B cell (primary cell): ENCODE results near the gene WDR33. TPM values are rescaled to one million over a fixed set of nuclear protein-coding genes. Genes with fewer than 3 reads are reported as not detected.

Experiments
- ATAC-seq: fragments of 200-7000 bp; cut with Tn5 transposase; one replicate; pipeline ENCODE4 v1.10.0; 2021; ENCODE audit warnings: low read depth, mild to moderate bottlenecking, moderate number of reproducible peaks, moderate library complexity
- CTCF ChIA-PET: fragments of 350-600 bp; sonication (Branson Sonifier 250); formaldehyde crosslinking; loops from one replicate; lab custom pipeline; 2021; ENCODE audit warnings: antibody characterized with exemption, inconsistent platforms; lab: Charles Lee
- POLR2A ChIA-PET: fragments of 350-600 bp; sonication (Branson Sonifier 250); formaldehyde crosslinking; loops from one replicate; lab custom pipeline; 2021; ENCODE audit warnings: antibody characterized with exemption; lab: Charles Lee
- DNase-seq: peaks from one replicate; pipeline ENCODE4 v3.0.0; 2013
- H2AFZ ChIP-seq: 2 replicates; pipeline ENCODE4 v1.6.1; 2012; ENCODE audit warnings: mild to moderate bottlenecking, low read depth, low read length; ENCODE audit not compliant: insufficient read depth, poor library complexity, severe bottlenecking
- H3K27ac ChIP-seq, 2 donors: 1 replicate in 1 of 2; 2 replicates in 1 of 2; pipeline ENCODE4 v1.5.1; 2012 to 2013; ENCODE audit warnings: low read length in 2 of 2, mild to moderate bottlenecking in 2 of 2, moderate library complexity in 1 of 2
- H3K27me3 ChIP-seq, 4 experiments: fragments of 200-600 bp in 1 of 4; sonication (generic) in 1 of 4; replicated peaks in 1 of 4; 1 replicate in 2 of 4; 2 replicates in 2 of 4; pipeline versions ENCODE4 v1.6.1 to v1.7.0; 2013 to 2016; ENCODE audit warnings: low read length in 3 of 4, mild to moderate bottlenecking in 2 of 4, mixed read lengths in 1 of 4, moderate library complexity in 1 of 4; ENCODE audit not compliant: insufficient read depth in 4 of 4, control insufficient read depth in 3 of 4; ENCODE audit errors: control extremely low read depth in 1 of 4
- H3K36me3 ChIP-seq, 2 experiments: replicated peaks in 1 of 2; 1 replicate in 1 of 2; 2 replicates in 1 of 2; pipeline versions ENCODE4 v1.6.1 to v1.7.1; 2013; ENCODE audit warnings: low read length in 1 of 2; ENCODE audit not compliant: insufficient read depth in 2 of 2, control insufficient read depth in 1 of 2; ENCODE audit errors: control extremely low read depth in 1 of 2, extremely low read depth in 1 of 2
- H3K4me1 ChIP-seq, 2 donors: fragments of 200-600 bp in 1 of 2; sonication (generic) in 1 of 2; 1 replicate in 1 of 2; 2 replicates in 1 of 2; pipeline versions ENCODE4 v1.5.1 to v1.6.1; 2013 to 2017; ENCODE audit warnings: low read length in 2 of 2; ENCODE audit not compliant: control insufficient read depth in 2 of 2, insufficient read depth in 2 of 2
- H3K4me2 ChIP-seq: replicated peaks from 2 replicates; pipeline ENCODE3; 2012; ENCODE audit warnings: mild to moderate bottlenecking, low read depth, low read length; ENCODE audit not compliant: poor library complexity, severe bottlenecking
- H3K4me3 ChIP-seq, 5 experiments: fragments of 200-600 bp in 1 of 5; sonication (generic) in 1 of 5; 1 replicate in 3 of 5; 2 replicates in 2 of 5; pipeline versions ENCODE4 v1.5.1 to v1.7.0; 2011 to 2016; ENCODE audit warnings: low read length in 4 of 5, mild to moderate bottlenecking in 4 of 5, low read depth in 2 of 5, control low read depth in 1 of 5, moderate library complexity in 1 of 5; ENCODE audit not compliant: insufficient read depth in 1 of 5; ENCODE audit errors: control extremely low read depth in 1 of 5, extremely low read depth in 1 of 5
- H3K79me2 ChIP-seq: fragments of 200-600 bp; sonication (generic); one replicate; pipeline ENCODE4 v1.6.0; 2016; ENCODE audit warnings: low read length; ENCODE audit not compliant: control insufficient read depth, insufficient read depth
- H3K9ac ChIP-seq: fragments of 200-600 bp; sonication (generic); 2 replicates; pipeline ENCODE4 v1.6.1; 2017; ENCODE audit warnings: mild to moderate bottlenecking, low read length, moderate library complexity
- H3K9me3 ChIP-seq, 3 donors: one replicate each; pipeline versions ENCODE4 v1.6.1 to v1.7.1; 2013; ENCODE audit warnings: low read length in 2 of 3; ENCODE audit not compliant: control insufficient read depth in 2 of 3, insufficient read depth in 1 of 3; ENCODE audit errors: control extremely low read depth in 1 of 3
- H4K20me1 ChIP-seq: 2 replicates; pipeline ENCODE4 v1.6.0; 2012; ENCODE audit warnings: mild to moderate bottlenecking, low read length; ENCODE audit not compliant: insufficient read depth, control insufficient read depth, poor library complexity, severe bottlenecking
- H3K27ac Mint-ChIP-seq: one replicate; pipeline ENCODE4 v1.8.0; 2021; ENCODE audit warnings: mixed read lengths
- H3K27me3 Mint-ChIP-seq: one replicate; pipeline ENCODE4 v1.8.0; 2021; ENCODE audit warnings: mixed read lengths
- H3K4me1 Mint-ChIP-seq: one replicate; pipeline ENCODE4 v1.8.0; 2021; ENCODE audit warnings: mixed read lengths
- H3K4me3 Mint-ChIP-seq: one replicate; pipeline ENCODE4 v1.8.0; 2021; ENCODE audit warnings: mixed read lengths
- H3K9me3 Mint-ChIP-seq: one replicate; pipeline ENCODE4 v1.8.0; 2022; ENCODE audit warnings: mixed read lengths; ENCODE audit not compliant: insufficient read depth
- CTCF ChIP-seq: fragments of 200-600 bp; IDR thresholded peaks from one replicate; pipeline ENCODE4 v1.8.0; 2022; ENCODE audit warnings: antibody characterized with exemption, mild to moderate bottlenecking
- EZH2 ChIP-seq: IDR thresholded peaks from 2 replicates; pipeline ENCODE4 v1.6.1; 2012; ENCODE audit warnings: borderline replicate concordance, low read depth, mild to moderate bottlenecking, moderate library complexity, low read length; ENCODE audit not compliant: insufficient read depth, poor library complexity, severe bottlenecking
- WGBS: methylation state at CpG from one replicate; pipeline ENCODE4 v1.1.5; 2013; ENCODE audit warnings: missing lambda C conversion rate; ENCODE audit not compliant: insufficient coverage; 5-methylcytosine and 5-hydroxymethylcytosine counted together
- intact Hi-C: fragments of 100-400 bp; cut with micrococcal nuclease; formaldehyde crosslinking; loops from one replicate; pipeline ENCODE4 v1.10.0; 2022
- polyA plus RNA-seq: library from polyadenylated mRNA; depleted of rRNA; stranded (reverse); fragments of >200 nt; gene quantifications from 2 replicates; pipeline ENCODE4 v1.2.3, GENCODE V29; 2012
- total RNA-seq, 2 donors: library from RNA; stranded (reverse); fragments of 120-200 nt in 1 of 2; gene quantifications; 1 replicate in 1 of 2; 2 replicates in 1 of 2; pipeline versions ENCODE4 v1.2.3 to v1.2.4, GENCODE V29; 2013 to 2022

WDR33 gene
- total and polyA plus RNA-seq, 2 donors (not counting 1 experiment from before 2014, with no cell fraction given), result 17.2 to 101 TPM

GRCh38 chr2:127670055-127670956 is 140.7 kb downstream of the WDR33 start:
- H4K20me1 ChIP-seq, result no peaks in the 10 kb centered on the region
- peaks cover 0 to 1% (median 0%) of the 10 kb centered on the region in 3 donors for H3K9me3 ChIP-seq
- H3K36me3 ChIP-seq, result no peaks in the 10 kb centered on the region
- no peak overlapping the region for H3K27ac ChIP-seq
- DNase-seq, result no peak
- TF ChIP-seq EZH2 (no peak), CTCF (no peak)
- peaks cover 7% of the 10 kb centered on the region in 2 donors for H3K4me1 ChIP-seq
- no peak overlapping the region for H3K9ac ChIP-seq
- no peak overlapping the region for H3K4me3 ChIP-seq
- peaks cover 0 to 35% (median 22%) of the 10 kb centered on the region in 4 experiments for H3K27me3 ChIP-seq
- H3K4me2 ChIP-seq, result no peak overlapping the region
- H3K4me1 Mint-ChIP-seq, result peaks cover 5% of the 10 kb centered on the region
- ChIA-PET POLR2A (interaction anchor here (0.6 kb wide), 1 partner anchor 80 kb away, joined by 3 read pairs; no protein-coding TSS in a partner anchor), CTCF (interaction anchor here (1.0 kb wide), 1 partner anchor 79 kb away, joined by 3 read pairs; no protein-coding TSS in a partner anchor)
- no peak overlapping the region for H3K4me3 Mint-ChIP-seq
- no peak overlapping the region for H3K27ac Mint-ChIP-seq
- H2AFZ ChIP-seq, result no peak overlapping the region
- H3K9me3 Mint-ChIP-seq, result no peaks in the 10 kb centered on the region
- intact Hi-C loops, result no loop called here
- H3K27me3 Mint-ChIP-seq, result peaks cover 40% of the 10 kb centered on the region
- WGBS, result 88% methylated on average over 6 of the region's 10 CpGs
- ATAC-seq, result no peak
- no peaks in the 10 kb centered on the region for H3K79me2 ChIP-seq

GRCh38 chr2:127669056-127669455 is 141.9 kb downstream of the WDR33 start:
- peaks cover 0 to 38% (median 22%) of the 10 kb centered on the region in 4 experiments for H3K27me3 ChIP-seq

More at GRCh38 chr2:127669056-127669455, 141.9 kb downstream of the WDR33 start:
- Mint-ChIP-seq H3K4me1 (no peaks in the 10 kb centered on the region), H3K4me3 (no peak overlapping the region), H3K27me3 (peaks cover 41% of the 10 kb centered on the region), H3K9me3 (no peaks in the 10 kb centered on the region), H3K27ac (no peak overlapping the region)
- WGBS, result 96% methylated on average over 4 of the region's 7 CpGs
- Histone ChIP-seq H3K4me1 (peaks cover under 1% of the 10 kb centered on the region in 2 donors), H3K27ac (no peak overlapping the region), H3K36me3 (no peaks in the 10 kb centered on the region), H3K4me2 (no peak overlapping the region), H3K9me3 (peaks cover 0 to 5% (median 1%) of the 10 kb centered on the region in 3 donors), H3K79me2 (no peaks in the 10 kb centered on the region), H3K4me3 (no peak overlapping the region), H2AFZ (no peak overlapping the region), H4K20me1 (no peaks in the 10 kb centered on the region), H3K9ac (no peak overlapping the region)
- DNase-seq (no peak), ATAC-seq (no peak)
- intact Hi-C loops, result no loop called here
- TF ChIP-seq CTCF (no peak), EZH2 (no peak)
- CTCF ChIA-PET, result interaction anchor here (0.7 to 1.0 kb wide), 2 partner anchors 20 to 78 kb away, joined by 3 to 5 read pairs; no protein-coding TSS in a partner anchor
- POLR2A ChIA-PET, result no interaction called here
